HEK293T (cell line): ENCODE data around the gene GPHN.

ENCODE experiments used
- FOXA1 ChIP-seq: fragments of 450-650 bp; IDR thresholded peaks from 2 replicates; pipeline ENCODE4 v1.6.1; 2016; ENCODE audit warnings: mild to moderate bottlenecking
- LEF1 ChIP-seq: fragments of 450-650 bp; IDR thresholded peaks from 2 replicates; pipeline ENCODE4 v1.6.1; 2017; ENCODE audit warnings: mild to moderate bottlenecking, borderline replicate concordance
- SUZ12 ChIP-seq: fragments of 450-650 bp; IDR thresholded peaks from 2 replicates; pipeline ENCODE4 v1.6.1; 2016; ENCODE audit warnings: mild to moderate bottlenecking
- ZNF384 ChIP-seq: fragments of 450-650 bp; IDR thresholded peaks from 2 replicates; pipeline ENCODE4 v1.6.1; 2016

- no peak for TF ChIP-seq SUZ12
- no peak for TF ChIP-seq FOXA1
- no peak for TF ChIP-seq LEF1
- no peak for TF ChIP-seq ZNF384
Observed at GRCh38 chr14:66745078-66745477, 237.1 kb downstream of the GPHN start.
